HCT116 (cell line): ENCODE results near the gene ATP5F1D.

Source experiments
- SIN3A ChIP-seq: IDR thresholded peaks from 2 replicates; pipeline ENCODE4 v1.6.1; 2012; ENCODE audit warnings: low read depth
- TF ChIP-seq, protein P1 (sequence below): IDR thresholded peaks from 2 replicates; pipeline ENCODE4 v1.6.1; 2012

DNA sequence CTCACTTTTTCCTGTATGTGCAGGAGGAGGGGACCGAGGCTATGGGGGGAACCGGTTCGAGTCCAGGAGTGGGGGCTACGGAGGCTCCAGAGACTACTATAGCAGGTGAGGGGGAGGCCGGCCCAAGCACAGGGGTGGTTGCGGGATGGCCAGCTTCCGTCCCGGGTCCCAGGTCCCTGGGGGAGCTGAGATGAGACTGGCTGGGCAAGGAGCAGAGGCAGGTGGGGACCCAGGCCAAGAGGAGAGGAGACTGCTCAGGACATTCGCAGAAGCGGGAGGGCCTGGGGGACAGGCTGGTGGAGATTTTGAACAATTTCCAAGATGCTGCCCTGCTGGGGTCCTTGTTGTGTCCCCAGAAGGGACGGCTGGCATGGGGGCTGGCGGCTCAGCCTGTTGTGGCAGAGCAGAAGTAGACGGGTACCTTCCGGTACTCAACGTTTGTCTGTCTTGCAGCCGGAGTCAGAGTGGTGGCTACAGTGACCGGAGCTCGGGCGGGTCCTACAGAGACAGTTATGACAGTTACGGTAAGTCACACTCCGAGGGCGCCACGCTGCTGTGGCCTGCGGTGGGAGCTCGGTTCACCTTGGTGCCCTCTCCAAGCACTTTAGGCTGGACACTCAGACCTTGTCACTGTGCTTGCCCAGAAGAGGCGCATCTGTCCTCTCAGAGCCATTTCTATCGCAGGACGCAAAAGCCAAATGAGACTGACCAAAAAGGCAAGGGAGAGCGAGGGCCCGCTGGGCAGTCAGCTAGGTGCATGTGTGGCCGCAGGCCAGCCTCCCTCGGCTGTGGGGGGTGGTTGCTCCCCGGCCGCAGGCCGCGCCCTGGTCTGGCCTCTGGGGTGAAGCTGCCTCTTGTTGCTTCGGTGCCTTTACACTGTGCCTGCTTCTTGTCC is 30.2 kb downstream of the ATP5F1D start:
- no peak for TF ChIP-seq SIN3A
- TF ChIP-seq, protein P1, sequence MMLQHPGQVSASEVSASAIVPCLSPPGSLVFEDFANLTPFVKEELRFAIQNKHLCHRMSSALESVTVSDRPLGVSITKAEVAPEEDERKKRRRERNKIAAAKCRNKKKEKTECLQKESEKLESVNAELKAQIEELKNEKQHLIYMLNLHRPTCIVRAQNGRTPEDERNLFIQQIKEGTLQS = no peak
